ENCODE measurements around the gene CCDC12.

Gene CCDC12

GRCh38 chr3:46897829-46898320, 78.7 kb downstream of the CCDC12 start:
- H3K36me3 ChIP-seq (ENCODE audit: low read length), result no peaks in the 10 kb centered on the region
- no peaks in the 10 kb centered on the region for H4K20me1 ChIP-seq (ENCODE audit: low read depth, low read length)
- H3K4me3 ChIP-seq (ENCODE audit: insufficient read depth, low read length, poor library complexity, severe bottlenecking), result no peak overlapping the region
- no peaks in the 10 kb centered on the region for H3F3A ChIP-seq (ENCODE audit: insufficient read depth)
- TF ChIP-seq CTCF (IDR thresholded peaks at IDR 0.05; ENCODE audit: insufficient read depth, low read length, poor library complexity, severe bottlenecking), result no peak
- TF ChIP-seq EZH2phosphoT487 (conservative IDR thresholded peaks at IDR 0.05; ENCODE audit: low read length), result no peak
- H3K9ac ChIP-seq (ENCODE audit: low read length), result no peak overlapping the region
- H3K4me2 ChIP-seq (ENCODE audit: low read depth, low read length, poor library complexity, severe bottlenecking), result no peak overlapping the region
- H3K27me3 ChIP-seq (ENCODE audit: low read length), result no peaks in the 10 kb centered on the region
- no peaks in the 10 kb centered on the region for H3K79me2 ChIP-seq (ENCODE audit: insufficient read depth, low read length)
- H2AFZ ChIP-seq (ENCODE audit: low read depth, low read length, severe bottlenecking), result no peak overlapping the region
- H3K9me3 ChIP-seq (ENCODE audit: insufficient read depth, low read length), result no peaks in the 10 kb centered on the region
- H3K9me2 ChIP-seq (replicated peaks; ENCODE audit: insufficient read depth, low read length), result no peaks in the 10 kb centered on the region
- H3K27ac ChIP-seq (ENCODE audit: low read depth, low read length), result no peak overlapping the region

GRCh38 chr3:46897031-46897430, 79.5 kb downstream of the CCDC12 start:
- Histone ChIP-seq H3K4me3 (ENCODE audit: insufficient read depth, low read length, poor library complexity, severe bottlenecking) (no peak overlapping the region), H3K9me3 (ENCODE audit: insufficient read depth, low read length) (no peaks in the 10 kb centered on the region), H2AFZ (ENCODE audit: low read depth, low read length, severe bottlenecking) (no peak overlapping the region), H3K9ac (ENCODE audit: low read length) (no peak overlapping the region), H3F3A (ENCODE audit: insufficient read depth) (no peaks in the 10 kb centered on the region), H3K27ac (ENCODE audit: low read depth, low read length) (no peak overlapping the region), H3K4me2 (ENCODE audit: low read depth, low read length, poor library complexity, severe bottlenecking) (no peak overlapping the region), H3K79me2 (ENCODE audit: insufficient read depth, low read length) (no peaks in the 10 kb centered on the region), H4K20me1 (ENCODE audit: low read depth, low read length) (no peaks in the 10 kb centered on the region), H3K36me3 (ENCODE audit: low read length) (no peaks in the 10 kb centered on the region), H3K9me2 (replicated peaks; ENCODE audit: insufficient read depth, low read length) (no peaks in the 10 kb centered on the region), H3K27me3 (ENCODE audit: low read length) (no peaks in the 10 kb centered on the region)
- TF ChIP-seq CTCF (IDR thresholded peaks at IDR 0.05; ENCODE audit: insufficient read depth, low read length, poor library complexity, severe bottlenecking), result no peak
- TF ChIP-seq EZH2phosphoT487 (conservative IDR thresholded peaks at IDR 0.05; ENCODE audit: low read length), result no peak

GRCh38 chr3:46896386-46896785, 80.2 kb downstream of the CCDC12 start:
- Histone ChIP-seq H3F3A (ENCODE audit: insufficient read depth) (no peaks in the 10 kb centered on the region), H3K36me3 (ENCODE audit: low read length) (no peaks in the 10 kb centered on the region), H2AFZ (ENCODE audit: low read depth, low read length, severe bottlenecking) (no peak overlapping the region), H3K9me2 (replicated peaks; ENCODE audit: insufficient read depth, low read length) (no peaks in the 10 kb centered on the region), H3K27ac (ENCODE audit: low read depth, low read length) (no peak overlapping the region), H3K4me2 (ENCODE audit: low read depth, low read length, poor library complexity, severe bottlenecking) (no peak overlapping the region), H3K27me3 (ENCODE audit: low read length) (no peaks in the 10 kb centered on the region), H3K4me3 (ENCODE audit: insufficient read depth, low read length, poor library complexity, severe bottlenecking) (no peak overlapping the region), H3K79me2 (ENCODE audit: insufficient read depth, low read length) (no peaks in the 10 kb centered on the region), H3K9me3 (ENCODE audit: insufficient read depth, low read length) (no peaks in the 10 kb centered on the region), H4K20me1 (ENCODE audit: low read depth, low read length) (no peaks in the 10 kb centered on the region), H3K9ac (ENCODE audit: low read length) (no peak overlapping the region)
- TF ChIP-seq EZH2phosphoT487 (conservative IDR thresholded peaks at IDR 0.05; ENCODE audit: low read length), result no peak
- no peak for TF ChIP-seq CTCF (IDR thresholded peaks at IDR 0.05; ENCODE audit: insufficient read depth, low read length, poor library complexity, severe bottlenecking)

Data from SU-DHL-6 (cell line).